GM21825 (cell line): ENCODE results near the gene RIN2.

ENCODE experiments used
- ATAC-seq: cut with Tn5 transposase; IDR thresholded peaks from one replicate; pipeline ENCODE4 v1.9.1; 2021; ENCODE audit warnings: mild to moderate bottlenecking, moderate library complexity; ENCODE audit not compliant: unreplicated experiment

RIN2 gene

DNA sequence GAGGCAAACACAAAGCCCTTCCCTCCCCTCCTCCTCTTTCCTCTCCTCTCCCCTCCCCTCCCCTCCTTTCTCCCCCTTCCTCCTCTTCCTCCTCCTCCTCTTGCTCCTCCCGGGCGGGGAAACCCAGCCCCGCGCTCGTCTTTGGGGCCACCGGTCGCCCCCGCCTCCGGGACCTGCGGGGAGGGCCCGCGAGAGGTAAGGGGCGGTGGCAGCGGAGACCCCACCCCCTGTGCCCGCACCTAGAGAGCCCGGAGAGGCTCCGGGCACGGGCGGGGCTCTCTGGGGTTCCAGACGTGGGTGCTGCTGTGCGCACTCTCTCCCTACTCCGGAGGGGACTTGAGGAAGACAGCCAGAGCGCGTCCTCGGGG is at the start of gene RIN2:
TSS of gene RIN2 (plus strand) at position 126 of the 368 bp plus-strand sequence. CDS start 131,344 bp downstream, outside the sequence.
- no peak for ATAC-seq

- ATAC-seq, result no peak
These were observed 48.3 kb upstream of the RIN2 start for GRCh38 chr20:19709635-19710335.

- ATAC-seq, result no peak
These were observed 47.5 kb upstream of the RIN2 start for GRCh38 chr20:19710336-19711120.

DNA sequence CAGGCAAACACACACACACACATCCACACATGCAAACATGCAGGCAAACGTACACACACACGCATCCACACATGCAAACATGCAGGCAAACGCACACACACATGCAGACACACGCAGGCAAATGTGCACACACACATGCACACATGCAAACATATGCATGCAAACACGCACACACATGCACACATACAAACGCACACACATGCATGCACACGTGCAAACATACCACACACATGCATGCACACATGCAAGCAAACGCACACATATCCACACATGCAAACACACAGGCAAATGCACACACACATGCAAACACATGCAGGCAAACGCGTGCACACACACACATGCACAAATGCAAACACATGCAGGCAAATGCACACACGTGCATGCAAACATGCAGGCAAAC is 46.9 kb upstream of the RIN2 start:
- no peak for ATAC-seq

- no peak for ATAC-seq
These were observed 45.3 kb upstream of the RIN2 start for GRCh38 chr20:19712721-19713260.

- no peak for ATAC-seq
These were observed 44.1 kb upstream of the RIN2 start for GRCh38 chr20:19713822-19714578.

DNA sequence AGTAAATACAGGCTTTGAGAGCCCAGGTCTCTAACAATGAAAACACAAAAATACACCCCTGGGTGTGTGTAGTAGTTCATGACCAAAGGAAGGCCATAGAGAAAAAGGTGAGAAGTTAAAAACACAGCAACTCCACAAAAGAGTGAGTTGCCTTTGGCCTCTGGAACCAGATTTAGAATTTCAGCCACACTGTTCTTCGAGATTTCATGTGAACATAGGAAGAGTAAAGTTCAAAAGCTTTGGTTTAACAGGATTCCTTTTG is 43.5 kb upstream of the RIN2 start:
- no peak for ATAC-seq

DNA sequence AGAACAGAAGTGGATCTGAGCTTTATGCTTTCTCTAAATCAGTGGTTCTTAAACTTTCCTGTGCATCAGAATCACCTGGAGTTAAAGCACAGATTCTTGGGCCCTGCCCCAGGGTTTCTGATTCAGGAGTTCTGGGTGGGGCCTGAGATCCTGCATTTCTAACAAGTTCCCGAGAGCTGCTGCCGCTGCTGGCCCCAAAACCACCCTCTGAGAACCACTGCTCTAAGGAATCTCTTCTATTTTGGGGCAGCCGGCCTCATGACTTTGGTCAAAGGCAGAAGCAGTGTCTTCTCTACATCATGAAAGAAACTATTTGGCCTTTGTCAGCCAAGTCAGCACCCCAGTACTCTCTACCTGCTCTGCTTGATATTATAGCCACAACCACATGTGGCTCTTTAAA is 42.1 kb upstream of the RIN2 start:
- no peak for ATAC-seq

GRCh38 chr20:19718880-19719279 is 39.2 kb upstream of the RIN2 start:
- ATAC-seq, result no peak

DNA sequence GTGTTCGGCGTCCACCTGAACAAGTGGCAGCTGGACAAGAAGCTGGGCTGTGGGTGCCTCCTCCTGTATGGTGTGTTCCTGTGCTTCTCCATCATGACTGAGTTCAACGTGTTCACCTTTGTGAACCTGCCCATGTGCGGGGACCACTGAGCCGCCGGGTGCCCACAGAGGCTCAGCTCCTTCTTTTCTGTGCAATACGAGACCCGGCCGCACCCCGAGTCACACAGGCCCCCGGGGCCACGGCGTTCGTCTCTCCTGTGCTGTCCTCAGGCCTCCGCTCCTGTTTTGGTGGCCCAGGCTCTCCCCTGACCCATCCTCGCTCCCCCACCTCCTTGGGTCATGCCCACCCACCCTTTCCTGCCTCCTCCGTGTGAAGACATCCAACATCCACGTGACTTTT is 37.1 kb upstream of the RIN2 start:
- no peak for ATAC-seq

- ATAC-seq, result no peak
These were observed 35.0 kb upstream of the RIN2 start for GRCh38 chr20:19723051-19723450.

- no peak for ATAC-seq
These were observed 34.1 kb upstream of the RIN2 start for GRCh38 chr20:19723813-19724430.

DNA sequence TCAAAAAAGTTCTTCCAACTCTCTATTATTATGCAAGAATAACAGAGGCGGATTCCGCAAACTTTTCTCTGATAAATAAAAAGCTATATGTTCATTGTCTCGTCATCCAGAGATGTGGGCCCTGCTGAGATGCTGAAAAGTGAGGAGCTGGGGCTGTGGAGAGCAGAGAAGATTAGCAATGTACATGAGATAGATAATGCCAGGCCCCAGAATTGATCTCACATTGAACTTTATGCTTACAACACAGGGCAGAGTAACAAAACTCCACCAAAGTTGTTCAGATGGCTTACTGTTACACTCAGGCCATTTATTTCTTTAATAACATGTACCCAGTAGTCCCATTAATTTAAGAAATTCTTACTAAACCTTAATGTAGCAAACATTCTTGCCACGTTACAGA is 32.7 kb upstream of the RIN2 start:
- ATAC-seq, result no peak

GRCh38 chr20:19725814-19726525 is 32.1 kb upstream of the RIN2 start:
- no peak for ATAC-seq

GRCh38 chr20:19727251-19727847 is 30.7 kb upstream of the RIN2 start:
- no peak for ATAC-seq

DNA sequence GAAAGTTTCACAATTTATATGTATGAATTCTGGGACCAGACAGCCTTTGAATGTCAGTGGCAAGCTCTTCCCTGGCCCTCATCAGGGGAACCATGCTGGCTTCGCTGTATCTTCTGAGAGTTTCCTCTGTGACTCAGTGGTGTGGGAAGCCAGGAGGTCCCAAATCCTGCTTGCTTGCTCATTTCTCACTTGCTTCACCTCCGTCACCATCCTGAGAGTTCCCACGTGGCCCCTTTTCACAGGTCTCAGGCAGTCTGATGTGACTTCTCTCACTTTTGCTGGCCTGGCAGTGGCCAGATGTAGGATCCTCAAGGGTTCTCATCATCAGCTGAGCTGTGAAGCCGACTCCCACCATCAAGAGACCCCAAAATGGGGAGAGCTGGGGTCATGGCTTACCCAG is 28.4 kb upstream of the RIN2 start:
- ATAC-seq, result no peak

DNA sequence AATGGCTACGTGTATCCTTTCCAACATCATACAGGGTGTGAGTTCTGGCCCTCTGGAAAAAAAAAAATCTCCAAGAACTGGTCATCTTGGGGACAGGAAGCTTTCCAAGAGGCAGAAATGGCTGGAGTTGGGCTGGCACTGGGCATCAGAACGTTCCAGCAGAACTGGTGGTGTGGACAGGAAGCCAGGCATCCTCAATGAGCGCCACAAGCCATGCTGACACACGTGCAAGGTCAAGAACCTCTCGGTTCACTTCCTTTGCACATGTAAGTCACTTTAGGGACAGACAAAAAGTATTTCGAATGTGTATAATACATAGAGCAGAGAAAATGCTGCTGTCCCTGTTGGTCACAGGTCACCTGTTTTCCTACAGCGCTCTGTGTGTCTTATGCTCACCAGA is 27.4 kb upstream of the RIN2 start:
- ATAC-seq, result no peak

- no peak for ATAC-seq
These were observed 23.2 kb upstream of the RIN2 start for GRCh38 chr20:19734811-19735210.

- no peak for ATAC-seq
These were observed 22.6 kb upstream of the RIN2 start for GRCh38 chr20:19735446-19735845.

- peak; percentile 70 for ATAC-seq
These were observed 21.0 kb upstream of the RIN2 start for GRCh38 chr20:19737025-19737424.
